GM21423 (cell line): Measurements from ENCODE around the gene THOC1.
"Not testable (repeated sequence)": the region's sequence is repeated elsewhere in the genome, so short reads cannot be mapped to it uniquely, and the experiment has no call there.

ENCODE experiments used
- ATAC-seq: cut with Tn5 transposase; IDR thresholded peaks from one replicate; pipeline ENCODE4 v1.9.1; 2021; ENCODE audit warnings: mild to moderate bottlenecking, moderate library complexity; ENCODE audit not compliant: unreplicated experiment

The THOC1 gene, protein sequence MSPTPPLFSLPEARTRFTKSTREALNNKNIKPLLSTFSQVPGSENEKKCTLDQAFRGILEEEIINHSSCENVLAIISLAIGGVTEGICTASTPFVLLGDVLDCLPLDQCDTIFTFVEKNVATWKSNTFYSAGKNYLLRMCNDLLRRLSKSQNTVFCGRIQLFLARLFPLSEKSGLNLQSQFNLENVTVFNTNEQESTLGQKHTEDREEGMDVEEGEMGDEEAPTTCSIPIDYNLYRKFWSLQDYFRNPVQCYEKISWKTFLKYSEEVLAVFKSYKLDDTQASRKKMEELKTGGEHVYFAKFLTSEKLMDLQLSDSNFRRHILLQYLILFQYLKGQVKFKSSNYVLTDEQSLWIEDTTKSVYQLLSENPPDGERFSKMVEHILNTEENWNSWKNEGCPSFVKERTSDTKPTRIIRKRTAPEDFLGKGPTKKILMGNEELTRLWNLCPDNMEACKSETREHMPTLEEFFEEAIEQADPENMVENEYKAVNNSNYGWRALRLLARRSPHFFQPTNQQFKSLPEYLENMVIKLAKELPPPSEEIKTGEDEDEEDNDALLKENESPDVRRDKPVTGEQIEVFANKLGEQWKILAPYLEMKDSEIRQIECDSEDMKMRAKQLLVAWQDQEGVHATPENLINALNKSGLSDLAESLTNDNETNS

DNA sequence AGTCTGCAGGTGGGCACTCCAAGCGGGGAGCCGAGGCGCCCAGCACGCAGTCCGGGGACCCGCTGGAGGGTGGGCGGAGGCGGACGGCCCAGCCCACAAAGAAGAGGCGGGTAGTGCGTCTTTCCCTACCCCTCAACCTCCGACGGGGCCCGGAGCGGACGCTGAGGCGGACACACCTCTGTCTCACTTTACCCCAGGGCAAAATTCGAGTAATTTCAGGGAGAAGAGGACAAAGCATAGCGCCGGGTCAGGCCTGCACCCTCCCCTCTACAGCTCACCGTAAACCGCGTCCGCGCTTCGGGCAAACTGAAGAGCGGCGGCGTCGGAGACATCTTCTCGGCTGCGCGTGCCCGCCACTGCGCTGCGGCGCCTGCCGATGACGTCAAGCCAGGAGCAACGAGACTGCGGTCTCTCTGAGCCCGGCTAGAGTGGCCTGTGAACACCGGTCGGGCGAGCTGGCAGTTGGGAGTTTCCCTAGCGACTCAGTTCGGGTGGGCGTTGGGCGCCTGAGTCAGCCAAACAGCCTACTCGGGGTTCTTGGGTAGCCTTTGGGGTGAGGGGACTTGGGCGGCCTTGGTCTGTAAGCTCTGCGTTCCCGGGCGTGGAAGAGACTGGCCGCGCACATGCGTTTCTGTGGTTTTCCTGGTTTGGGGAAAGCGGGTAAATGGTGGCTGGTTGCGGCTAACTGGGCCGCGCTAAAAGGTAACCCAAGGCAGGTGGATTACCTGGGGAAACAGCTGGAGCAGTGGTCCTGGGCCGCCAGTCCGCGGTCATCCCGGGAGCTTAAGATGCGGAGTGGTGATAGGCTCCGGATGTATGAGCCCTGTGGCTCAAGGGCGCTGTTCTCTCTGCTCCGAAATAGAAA, at the start of gene THOC1:
THOC1 (minus strand) TSS at position 360 of the 865 bp plus-strand sequence; CDS start at position 332, 28 bp downstream.
- ATAC-seq: peak; percentile 91

DNA sequence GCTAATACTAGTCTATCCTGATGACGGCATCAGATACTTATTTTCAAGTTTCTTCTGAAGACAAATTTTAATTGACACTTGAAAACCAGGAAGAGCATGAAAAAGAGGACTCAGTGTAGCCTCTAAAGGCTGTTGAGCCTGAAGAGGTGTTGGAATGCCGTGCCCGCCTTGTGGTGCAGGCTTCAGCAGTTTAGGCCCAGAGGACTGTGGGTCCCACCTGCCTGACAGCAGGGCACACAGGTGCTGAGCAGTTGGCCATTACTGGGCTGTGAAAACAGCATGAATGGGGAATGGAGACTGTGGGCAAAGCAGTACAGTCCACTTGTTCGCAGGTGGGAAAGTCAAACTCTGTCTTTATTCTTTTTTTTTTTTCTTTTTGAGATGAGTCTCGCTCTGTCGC, 49.8 kb upstream of the THOC1 start:
- ATAC-seq: no peak

DNA sequence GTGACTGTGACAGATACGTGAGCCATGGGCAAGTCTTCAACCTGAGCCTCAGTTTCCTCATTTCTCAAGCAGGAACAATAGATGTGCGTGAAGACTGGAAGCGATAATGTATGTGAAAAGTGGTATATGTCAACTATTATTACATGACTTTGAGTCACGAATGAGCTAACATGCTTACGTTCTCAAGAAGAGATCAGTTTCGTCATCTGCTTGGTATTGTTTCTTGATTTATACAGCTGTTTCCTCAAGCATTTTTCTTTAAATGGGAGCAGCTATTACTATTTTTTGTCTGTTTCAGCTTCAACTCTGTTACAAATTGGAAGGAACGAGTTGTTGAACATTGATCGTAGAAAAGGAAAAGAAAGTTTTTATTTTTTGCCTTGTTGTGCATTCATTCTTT, 48.5 kb upstream of the THOC1 start:
- no peak for ATAC-seq

DNA sequence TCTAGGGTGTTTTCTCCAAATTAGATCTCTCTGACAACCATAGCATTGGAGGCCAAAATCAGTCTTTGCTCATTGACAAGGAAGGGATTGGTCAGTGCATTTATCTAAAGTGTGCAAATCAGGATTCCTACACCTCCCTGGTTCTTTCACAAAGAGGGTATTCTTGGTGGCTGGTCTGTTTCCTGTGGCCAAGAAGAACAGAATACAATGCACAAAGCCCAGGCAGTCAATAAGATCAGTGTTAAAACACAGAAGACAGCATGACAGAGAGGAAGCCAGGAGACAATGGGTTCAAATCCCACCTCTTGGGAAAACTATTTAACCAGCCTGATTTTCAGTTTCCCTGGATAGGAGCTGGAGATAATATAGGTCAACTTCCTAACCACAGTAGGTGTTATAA, 46.1 kb upstream of the THOC1 start:
- ATAC-seq: no peak

DNA sequence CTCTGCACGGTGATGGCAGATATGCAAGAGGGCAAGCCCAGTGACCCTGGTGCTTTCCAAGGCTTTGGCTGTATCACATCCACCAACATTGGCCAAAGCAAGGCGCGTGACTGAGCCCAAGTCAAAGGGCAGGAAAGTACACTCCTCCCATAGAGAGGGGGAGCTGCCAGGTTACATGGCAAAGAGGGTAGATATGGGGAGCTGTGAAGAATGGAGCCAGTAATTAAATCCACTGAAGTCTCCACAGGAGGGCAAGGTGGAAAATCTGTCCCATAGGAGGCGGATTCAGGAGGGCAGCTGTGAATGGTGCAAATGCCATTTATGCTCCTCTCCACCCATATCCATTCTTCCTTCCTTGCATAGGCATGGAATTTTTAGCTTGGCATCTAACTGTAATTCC, 44.6 kb upstream of the THOC1 start:
- ATAC-seq: no peak

DNA sequence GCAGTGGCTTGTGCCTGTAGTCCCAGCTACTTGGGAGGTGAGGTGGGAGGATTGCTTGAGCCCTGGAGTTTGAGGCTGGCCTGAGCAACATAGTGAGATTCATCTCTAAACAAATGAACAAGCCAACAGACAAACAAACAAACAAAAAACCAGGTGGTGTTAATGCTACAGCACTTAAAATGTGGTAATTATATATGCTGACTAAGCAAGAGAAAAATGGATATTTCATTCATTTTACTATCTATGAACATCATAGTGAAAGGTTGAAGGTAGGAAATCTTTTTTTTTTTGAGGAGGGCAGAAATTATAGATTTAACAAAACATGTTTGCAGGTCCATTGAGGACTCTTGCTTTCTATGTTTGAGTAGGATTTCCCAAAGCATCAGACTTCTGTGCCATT, 42.2 kb upstream of the THOC1 start:
- ATAC-seq: no peak

DNA sequence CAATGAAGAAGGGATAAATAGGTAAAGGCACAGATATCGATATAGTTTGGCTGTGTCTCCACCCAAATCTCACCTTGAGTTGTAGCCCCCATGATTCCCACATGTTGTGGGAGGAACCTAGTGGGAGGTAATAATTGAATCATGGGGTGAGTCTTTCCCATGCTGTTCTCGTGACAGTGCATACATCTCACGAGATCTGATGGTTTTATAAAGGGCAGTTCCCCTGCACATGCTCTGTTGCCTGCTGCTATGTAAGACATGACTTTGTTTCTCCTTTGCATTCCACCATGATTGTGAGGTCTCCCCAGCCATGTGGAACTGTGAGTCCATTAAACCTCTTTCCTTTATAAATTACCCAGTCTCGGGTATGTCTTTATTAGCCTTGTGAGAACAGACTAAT, 40.2 kb upstream of the THOC1 start:
- not testable (repeated sequence) for ATAC-seq

DNA sequence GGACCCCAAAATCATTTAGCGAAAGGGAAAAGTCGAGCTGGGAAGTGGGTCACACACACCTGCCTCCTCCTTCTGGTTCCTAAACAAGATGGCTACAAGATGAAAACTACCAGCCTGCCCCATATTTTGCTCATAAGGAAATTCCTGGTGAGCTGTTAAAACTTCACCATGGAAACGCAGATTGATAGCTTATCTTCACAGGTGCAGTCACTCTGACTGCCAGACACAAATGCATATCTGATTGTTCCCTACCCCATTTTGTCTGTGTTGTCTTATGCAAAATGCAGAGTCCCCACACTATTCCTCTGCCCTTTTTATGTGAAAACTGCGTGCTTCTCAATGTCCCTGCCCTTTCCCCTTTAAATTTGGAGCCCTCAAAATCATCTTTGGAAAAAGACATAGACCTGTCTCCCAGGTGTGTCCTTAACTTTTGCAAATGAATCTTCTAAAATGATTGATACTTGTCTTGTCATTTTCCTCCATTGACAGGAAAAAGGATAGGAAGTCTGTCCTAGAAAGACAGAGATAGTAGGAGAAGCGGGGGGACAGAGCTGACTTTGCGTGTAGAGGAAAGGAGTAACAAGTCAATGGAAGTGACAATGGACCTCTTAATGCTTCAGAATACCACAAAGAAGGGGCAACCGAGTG, 38.9 kb upstream of the THOC1 start:
- no peak for ATAC-seq

DNA sequence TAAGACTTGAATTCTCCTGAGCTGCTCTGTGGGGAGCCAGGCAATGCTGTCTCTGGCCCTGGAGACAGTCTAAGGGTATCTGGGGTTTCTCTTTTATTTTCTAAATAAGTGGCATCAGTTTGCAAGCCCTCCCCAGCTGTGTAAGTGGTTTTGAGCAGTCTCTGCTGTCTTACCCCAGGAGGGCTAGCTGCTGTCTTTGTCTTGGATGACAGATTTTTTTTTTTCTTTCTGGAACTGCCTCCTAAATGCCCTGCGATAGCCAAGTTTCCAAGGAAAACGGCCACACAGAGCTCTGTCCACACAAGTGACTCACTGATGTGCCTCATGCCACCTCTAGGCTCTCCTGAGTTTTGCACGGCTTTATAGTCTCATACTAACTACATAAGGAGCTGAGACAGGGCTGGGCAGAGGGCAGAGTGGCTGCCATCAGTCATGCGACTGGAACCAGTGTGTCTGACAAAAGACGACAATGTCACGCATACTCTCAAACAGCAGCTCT, 37.2 kb upstream of the THOC1 start:
- ATAC-seq: no peak

DNA sequence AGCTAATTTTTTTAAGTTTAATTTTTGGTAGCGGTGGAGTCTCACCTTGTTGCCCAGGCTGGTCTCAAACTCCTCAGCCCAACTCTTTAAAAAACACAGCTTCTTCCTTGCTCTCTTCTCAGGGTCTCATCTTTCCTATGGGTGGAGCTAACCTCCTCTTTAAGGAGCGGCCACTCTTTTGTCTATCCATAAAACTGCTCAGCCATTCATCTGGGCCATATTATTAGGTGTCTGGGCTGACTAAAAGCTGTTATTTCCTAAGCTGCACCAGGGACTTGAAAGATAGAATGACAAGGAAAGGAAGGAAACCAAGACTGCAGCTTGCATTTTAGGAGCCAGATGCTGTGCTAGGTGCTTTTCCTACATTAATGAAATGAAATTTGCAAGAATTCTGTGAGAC, 35.8 kb upstream of the THOC1 start:
- no peak for ATAC-seq

DNA sequence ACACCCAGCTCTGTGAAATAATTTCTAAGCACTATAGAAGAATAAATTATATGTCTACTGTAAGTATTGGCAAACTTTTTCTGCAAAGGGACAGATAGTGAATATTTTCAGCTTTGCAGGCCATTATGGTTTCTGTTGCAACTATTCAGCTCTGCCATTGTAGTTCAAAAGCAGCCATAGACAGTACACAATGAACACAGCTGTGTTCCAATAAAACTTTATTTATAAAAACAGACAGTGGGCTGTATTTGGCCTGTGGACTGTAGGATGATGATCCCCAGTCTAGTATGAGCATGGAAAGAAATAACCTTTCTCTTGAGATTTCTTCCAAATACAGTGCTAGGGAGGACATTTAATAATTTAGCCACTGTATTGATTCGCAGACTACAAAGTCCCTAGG, 35.2 kb upstream of the THOC1 start:
- ATAC-seq: no peak

DNA sequence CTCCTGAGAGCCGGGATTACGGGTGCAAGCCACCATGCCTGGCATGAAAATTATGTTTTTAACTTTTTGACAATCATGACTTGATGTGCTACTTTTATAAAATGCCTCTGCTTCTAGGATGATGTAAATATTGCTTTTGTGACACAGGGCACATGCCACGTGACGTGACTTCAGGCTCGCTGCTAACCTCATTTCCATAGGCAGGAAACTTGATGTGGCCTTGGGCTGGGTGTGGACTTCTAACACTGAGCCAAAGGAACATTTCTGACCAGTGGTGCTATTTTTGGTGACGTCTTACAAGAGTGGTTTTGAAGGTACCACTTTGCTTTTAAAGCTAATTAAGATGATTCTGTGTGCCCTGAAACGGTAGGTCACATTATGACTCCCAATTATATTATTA, 34.2 kb upstream of the THOC1 start:
- ATAC-seq: no peak

DNA sequence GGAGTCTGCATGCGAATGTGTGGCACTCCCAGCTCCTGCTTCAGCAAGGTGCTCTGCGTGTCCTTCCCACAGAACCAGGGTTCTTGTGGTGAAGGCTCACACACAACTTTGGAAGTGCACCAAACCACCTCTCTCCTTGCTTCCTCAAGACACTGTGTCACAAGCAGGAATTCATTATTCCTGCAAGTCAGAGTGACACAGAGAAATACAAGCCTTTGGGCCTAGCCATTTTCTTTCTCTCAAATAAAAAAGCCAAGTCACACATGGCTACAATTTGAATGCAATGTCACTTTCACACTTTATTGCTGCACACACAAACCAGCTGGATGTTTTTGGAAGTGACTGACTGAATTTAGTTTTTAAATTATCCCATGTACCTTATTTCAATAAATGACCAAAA, 30.1 kb upstream of the THOC1 start:
- no peak for ATAC-seq

DNA sequence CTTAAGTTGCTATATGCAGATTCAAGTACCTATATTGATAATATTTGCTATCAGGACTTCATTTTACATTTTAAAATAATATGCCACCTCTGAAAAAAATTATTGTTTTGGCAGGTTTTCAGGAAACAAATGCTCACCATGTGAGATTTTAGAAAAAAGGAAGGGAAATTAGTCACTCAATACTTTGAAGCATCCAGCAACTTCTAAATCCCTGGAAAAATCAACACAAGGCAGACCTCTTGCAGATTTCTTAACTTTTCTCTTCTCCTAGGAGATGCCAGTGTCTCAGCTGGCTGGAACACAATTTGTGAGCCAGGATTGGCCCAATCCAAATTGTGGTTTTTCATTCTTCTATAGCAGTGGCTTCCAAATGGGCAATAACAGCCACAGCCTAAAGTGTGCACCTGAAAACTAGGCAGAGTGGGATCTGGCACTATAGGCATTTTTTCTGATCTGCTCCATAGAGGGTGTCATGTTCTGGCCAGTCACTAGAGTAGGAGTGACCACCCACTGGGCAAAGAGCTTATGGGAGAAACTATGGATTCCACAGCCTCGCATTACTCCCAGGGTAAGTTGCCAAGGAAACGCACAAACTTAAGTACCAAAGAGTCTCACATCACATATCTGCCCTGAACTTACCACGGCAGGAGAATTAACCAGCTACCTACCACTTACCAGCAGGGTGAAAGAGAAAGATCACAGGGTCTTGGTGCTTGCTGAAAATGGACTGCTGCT, 28.1 kb upstream of the THOC1 start:
- no peak for ATAC-seq

DNA sequence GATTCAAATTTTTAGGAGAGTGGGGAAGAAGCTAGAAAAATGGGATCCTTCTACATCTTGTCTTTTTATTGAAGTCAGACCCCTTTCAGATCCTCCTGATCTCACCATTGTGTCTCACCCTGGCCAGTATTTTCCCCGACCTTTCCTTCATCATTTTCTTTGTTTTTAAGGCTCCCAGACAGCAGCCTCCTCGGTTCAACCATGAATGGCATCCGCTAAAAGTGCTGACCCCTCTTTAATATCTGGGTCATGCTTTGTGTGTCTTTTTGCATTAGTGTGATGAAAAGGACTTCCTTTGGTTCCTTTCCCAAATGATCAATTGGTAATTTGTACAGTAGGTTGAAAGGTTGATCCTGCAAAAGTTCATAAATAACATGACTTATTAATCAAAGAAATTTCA, 26.7 kb upstream of the THOC1 start:
- no peak for ATAC-seq

DNA sequence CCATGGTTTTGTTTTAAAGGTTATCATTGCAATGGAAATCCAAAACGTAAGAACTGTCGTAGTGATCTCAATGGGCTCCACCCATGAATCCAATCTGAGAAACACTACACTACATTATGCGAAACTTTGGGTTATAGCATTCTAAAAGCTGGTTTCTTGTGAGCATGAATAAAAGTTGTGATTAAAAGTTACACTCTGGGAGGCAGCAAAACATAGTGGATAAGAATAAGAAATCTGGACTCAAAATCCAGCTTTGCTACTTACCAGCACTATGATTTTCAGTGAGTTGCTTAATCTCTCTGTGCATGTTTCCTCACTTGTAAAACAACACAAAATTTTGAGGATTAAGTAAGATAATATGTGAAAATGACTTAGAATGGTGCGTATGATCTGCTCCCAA, 25.7 kb upstream of the THOC1 start:
- ATAC-seq: no peak

DNA sequence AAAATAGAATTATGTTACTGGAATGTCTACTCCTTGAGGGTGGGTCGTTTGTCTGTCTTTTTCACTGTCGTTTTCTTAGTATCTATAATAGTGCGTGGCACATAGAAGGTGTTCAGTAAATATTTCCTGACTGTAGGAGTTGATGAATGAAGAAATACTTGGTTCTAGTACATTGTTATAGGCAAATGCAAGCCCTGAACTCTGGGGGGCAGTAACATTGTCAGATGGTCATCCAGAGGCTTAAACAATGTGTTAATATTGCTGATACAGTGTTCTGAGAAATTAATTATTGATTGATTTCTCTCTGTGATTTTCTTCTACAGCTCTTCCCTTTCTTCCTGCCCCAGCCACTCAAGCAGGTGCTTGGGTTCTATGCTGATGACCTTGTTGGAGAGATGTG, 24.4 kb upstream of the THOC1 start:
- ATAC-seq: no peak

DNA sequence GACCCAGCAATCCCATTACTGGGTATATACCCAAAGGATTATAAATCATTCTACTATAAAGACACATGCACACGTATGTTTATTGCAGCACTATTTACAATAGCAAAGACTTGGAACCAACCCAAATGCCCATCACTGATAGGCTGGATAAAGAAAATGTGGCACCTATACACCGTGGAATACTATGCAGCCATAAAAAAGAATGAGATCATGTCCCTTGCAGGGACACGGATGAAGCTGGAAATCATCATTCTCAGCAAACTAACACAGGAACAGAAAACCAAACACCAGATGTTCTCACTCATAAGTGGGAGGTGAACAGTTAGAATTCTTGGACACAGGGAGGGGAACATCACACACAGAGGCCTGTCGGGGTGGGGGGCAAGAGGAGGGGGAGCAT, 22.1 kb upstream of the THOC1 start:
- not testable (repeated sequence) for ATAC-seq

DNA sequence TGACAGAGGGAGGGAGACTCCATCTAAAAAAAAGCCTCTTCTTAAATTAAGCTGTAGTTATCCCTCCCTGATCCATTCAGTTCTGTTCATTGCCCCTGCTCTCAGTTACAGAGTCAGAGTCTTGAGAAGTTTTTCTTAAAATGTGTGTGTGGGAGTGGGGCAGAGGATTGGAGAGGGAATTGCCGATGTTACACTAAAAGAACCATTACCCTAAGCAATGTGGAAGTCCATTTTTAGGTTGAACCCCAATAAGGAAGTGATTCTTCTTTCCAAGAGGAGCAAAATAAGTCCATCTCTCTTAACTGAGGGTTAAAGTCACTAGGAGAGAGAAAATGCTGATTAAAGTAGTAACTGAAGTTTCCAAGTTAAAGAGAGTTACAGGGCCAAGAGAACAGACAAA, 21.2 kb upstream of the THOC1 start:
- ATAC-seq: no peak
